Peyer's patch (tissue), 4 donors: ENCODE measurements around the gene ELMO1. TPM values are rescaled to one million over a fixed set of nuclear protein-coding genes. Genes with fewer than 3 reads are reported as not detected.

Experiments used
- DNase-seq, 3 donors: peaks; one replicate each; pipeline ENCODE4 v3.0.0-alpha.2; 2017 to 2019
- H3K27ac ChIP-seq, 4 donors: fragments of 200-600 bp; sonication (generic); one replicate each; pipeline ENCODE4 v1.5.1; 2016 to 2019
- H3K27me3 ChIP-seq, 2 donors: fragments of 200-600 bp; sonication (generic); one replicate each; pipeline ENCODE4 v1.5.1; 2019
- H3K36me3 ChIP-seq, 3 donors: fragments of 200-600 bp; sonication (generic); one replicate each; pipeline ENCODE4 v1.5.1; 2016 to 2019
- H3K4me1 ChIP-seq, 4 donors: fragments of 200-600 bp; sonication (generic); one replicate each; pipeline ENCODE4 v1.5.1; 2016 to 2019
- H3K4me3 ChIP-seq, 4 donors: fragments of 200-600 bp; sonication (generic); 1 replicate in 3 of 4; 2 replicates in 1 of 4; pipeline ENCODE4 v1.5.1; 2016 to 2019; ENCODE audit warnings: mild to moderate bottlenecking in 1 of 4
- H3K9me3 ChIP-seq, 4 donors: fragments of 200-600 bp; sonication (generic); one replicate each; pipeline ENCODE4 v1.5.1; 2016 to 2019; ENCODE audit warnings: mild to moderate bottlenecking in 1 of 4
- POLR2A ChIP-seq, 2 donors: fragments of 450-650 bp; IDR thresholded peaks; one replicate each; pipeline ENCODE4 v1.5.1; 2017; ENCODE audit warnings: antibody characterized with exemption in 2 of 2, mild to moderate bottlenecking in 2 of 2, moderate library complexity in 2 of 2
- total RNA-seq, 4 donors: library from RNA; depleted of rRNA; stranded (reverse); fragments of >200 nt; gene quantifications; one replicate each; pipeline ENCODE4 v1.1.0, GENCODE V29; 2016
- TF ChIP-seq, protein P1 (sequence below), 6 experiments: fragments of 450-650 bp in 4 of 6; fragments of 200-600 bp in 2 of 6; sonication (generic) in 1 of 6; IDR thresholded peaks; one replicate each; pipeline ENCODE4 v1.5.1; 2017 to 2019; ENCODE audit warnings: antibody characterized with exemption in 6 of 6, mild to moderate bottlenecking in 3 of 6, moderate library complexity in 1 of 6

Gene ELMO1
- total RNA-seq, 4 donors from 2014 or later, result 43.1 to 381 (median 72.2) TPM

DNA sequence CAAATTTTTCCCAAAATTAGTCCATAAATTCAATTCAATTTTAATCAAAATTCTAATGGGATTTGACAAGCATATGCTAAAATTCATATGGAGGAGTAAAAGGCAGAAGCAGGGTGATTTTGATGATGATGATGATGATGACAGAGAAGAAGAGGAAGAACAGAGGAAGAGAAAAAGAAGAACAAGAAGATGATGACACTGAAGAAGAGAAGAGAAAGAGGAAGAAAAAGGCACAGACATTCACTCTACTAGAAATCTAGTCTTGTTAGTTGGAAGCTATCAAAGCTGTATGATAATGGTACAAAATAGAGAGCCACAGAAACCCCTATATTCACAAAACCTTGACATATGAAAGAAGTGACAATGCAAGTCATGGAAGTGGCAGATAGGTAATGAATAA, 157.9 kb downstream of the ELMO1 start:
- no peak for DNase-seq
- no peak for TF ChIP-seq POLR2A (IDR thresholded peaks at IDR 0.05)
- TF ChIP-seq, protein P1, sequence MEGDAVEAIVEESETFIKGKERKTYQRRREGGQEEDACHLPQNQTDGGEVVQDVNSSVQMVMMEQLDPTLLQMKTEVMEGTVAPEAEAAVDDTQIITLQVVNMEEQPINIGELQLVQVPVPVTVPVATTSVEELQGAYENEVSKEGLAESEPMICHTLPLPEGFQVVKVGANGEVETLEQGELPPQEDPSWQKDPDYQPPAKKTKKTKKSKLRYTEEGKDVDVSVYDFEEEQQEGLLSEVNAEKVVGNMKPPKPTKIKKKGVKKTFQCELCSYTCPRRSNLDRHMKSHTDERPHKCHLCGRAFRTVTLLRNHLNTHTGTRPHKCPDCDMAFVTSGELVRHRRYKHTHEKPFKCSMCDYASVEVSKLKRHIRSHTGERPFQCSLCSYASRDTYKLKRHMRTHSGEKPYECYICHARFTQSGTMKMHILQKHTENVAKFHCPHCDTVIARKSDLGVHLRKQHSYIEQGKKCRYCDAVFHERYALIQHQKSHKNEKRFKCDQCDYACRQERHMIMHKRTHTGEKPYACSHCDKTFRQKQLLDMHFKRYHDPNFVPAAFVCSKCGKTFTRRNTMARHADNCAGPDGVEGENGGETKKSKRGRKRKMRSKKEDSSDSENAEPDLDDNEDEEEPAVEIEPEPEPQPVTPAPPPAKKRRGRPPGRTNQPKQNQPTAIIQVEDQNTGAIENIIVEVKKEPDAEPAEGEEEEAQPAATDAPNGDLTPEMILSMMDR (IDR thresholded peaks at IDR 0.05), result no peak
- Histone ChIP-seq H3K36me3 (no peaks in the 10 kb centered on the region), H3K9me3 (no peaks in the 10 kb centered on the region), H3K4me3 (no peak overlapping the region), H3K27me3 (no peaks in the 10 kb centered on the region), H3K27ac (no peak overlapping the region), H3K4me1 (peaks cover 0 to 17% (median 10%) of the 10 kb centered on the region in 4 donors)

DNA sequence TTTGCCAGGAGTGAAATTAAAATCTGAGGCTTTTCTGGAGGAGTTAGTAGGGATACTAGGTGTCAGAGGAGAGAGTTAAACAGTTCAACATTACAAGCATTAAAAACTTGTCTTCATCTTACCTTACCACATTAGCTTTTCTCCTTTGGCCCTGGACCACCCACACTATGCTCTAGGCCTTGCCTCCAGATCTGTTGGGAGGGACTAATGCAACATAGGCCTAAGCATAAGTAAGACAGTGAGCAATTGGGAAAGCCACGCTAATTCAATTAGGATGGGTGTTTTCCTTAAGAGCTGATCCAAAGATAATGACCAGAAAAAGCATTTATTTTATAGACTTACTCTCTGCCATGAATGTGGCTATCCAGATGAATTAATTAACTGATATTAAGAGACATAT, 158.9 kb downstream of the ELMO1 start:
- peaks cover 0 to 23% (median 17%) of the 10 kb centered on the region in 4 donors for H3K4me1 ChIP-seq
- no peaks in the 10 kb centered on the region for H3K36me3 ChIP-seq
- DNase-seq, result no peak
- H3K27me3 ChIP-seq, result no peaks in the 10 kb centered on the region
- no peak for TF ChIP-seq POLR2A (IDR thresholded peaks at IDR 0.05)
- TF ChIP-seq, protein P1 (IDR thresholded peaks at IDR 0.05), result no peak
- no peak overlapping the region for H3K27ac ChIP-seq
- no peaks in the 10 kb centered on the region for H3K9me3 ChIP-seq
- no peak overlapping the region for H3K4me3 ChIP-seq

DNA sequence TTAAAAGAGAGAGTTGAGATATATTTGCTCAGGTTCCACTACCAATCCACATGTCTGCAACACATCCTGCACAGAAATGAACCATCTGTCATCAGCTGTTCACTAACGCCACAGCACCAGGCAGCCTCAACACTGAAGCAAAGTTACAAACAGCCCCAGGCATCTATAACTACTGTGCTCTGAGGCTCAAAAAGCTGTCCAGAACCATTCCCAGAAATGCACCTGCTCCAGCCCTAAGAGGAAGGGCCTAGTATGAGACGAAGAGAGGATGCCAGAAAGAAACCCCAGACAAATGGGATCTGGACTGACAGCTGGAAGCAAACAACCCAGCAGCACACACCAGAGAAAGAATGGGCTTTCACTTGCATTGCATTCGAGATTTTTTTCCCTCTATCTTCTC, 159.3 kb downstream of the ELMO1 start:
- H3K4me3 ChIP-seq, result no peak overlapping the region

DNA sequence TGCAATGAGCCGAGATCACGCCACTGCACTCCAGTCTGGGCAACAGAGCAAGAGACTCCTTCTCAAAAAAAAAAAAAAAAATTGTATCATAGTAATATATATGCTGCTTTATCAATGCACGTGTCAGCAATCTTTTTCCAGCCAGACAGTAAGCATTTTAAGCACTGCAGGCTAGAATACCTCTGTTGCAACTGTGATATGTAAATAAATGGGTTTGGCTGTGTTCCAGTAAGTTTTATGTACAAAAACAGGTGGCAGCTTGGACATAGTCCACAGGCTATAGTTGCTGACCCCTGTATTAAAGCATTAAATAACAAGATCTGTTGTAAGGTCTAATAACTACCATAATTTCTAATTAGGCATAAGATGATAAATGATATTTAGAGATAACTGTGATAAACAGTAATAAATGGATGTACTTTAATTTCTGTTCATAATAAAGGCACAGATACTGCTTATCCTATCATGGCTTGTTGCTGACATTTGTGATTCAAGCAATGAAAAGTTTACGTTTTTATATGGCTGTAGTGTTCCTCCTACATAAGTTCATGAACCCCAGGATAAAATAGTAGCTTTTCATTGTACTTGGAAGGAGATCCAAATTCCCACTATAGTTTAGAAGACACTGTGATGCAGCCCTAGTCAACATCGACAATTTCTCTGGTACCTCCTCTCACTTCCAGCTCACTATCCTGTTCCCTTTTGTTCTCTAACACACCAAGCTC, 161.4 kb downstream of the ELMO1 start:
- Histone ChIP-seq H3K27ac (peak overlapping the region in 1 of 4 donors; percentile 13), H3K4me3 (no peak overlapping the region), H3K36me3 (no peaks in the 10 kb centered on the region), H3K4me1 (peaks cover 0 to 26% (median 18%) of the 10 kb centered on the region in 4 donors), H3K27me3 (no peaks in the 10 kb centered on the region), H3K9me3 (no peaks in the 10 kb centered on the region)
- no peak for DNase-seq
- TF ChIP-seq, protein P1 (IDR thresholded peaks at IDR 0.05), result no peak
- no peak for TF ChIP-seq POLR2A (IDR thresholded peaks at IDR 0.05)

More for the DNA sequence above, 159.3 kb downstream of the ELMO1 start:
- TF ChIP-seq, protein P1 (IDR thresholded peaks at IDR 0.05), result no peak
- TF ChIP-seq POLR2A (IDR thresholded peaks at IDR 0.05), result no peak
- DNase-seq, result no peak
- Histone ChIP-seq H3K4me1 (peaks cover 0 to 24% (median 18%) of the 10 kb centered on the region in 4 donors), H3K27me3 (no peaks in the 10 kb centered on the region), H3K36me3 (no peaks in the 10 kb centered on the region), H3K27ac (no peak overlapping the region), H3K9me3 (no peaks in the 10 kb centered on the region)

DNA sequence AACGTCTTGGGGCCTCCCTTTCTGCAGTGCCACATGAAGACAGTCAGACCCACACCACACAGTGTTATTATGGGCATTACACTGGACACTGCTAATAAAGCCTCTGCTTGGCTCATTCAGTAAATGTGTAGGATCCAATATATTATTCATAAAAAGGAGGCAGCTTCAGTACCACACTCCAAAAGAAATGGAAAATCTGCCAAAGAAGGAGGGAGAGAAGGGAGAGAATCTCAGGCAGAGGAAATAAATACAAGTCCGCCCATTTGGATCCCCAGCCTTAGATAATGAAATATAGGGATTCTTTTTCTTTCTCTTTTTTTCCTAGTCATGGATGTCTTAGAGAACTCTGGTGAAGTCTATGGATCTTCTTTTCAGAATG, 162.2 kb downstream of the ELMO1 start:
- H3K9me3 ChIP-seq, result no peaks in the 10 kb centered on the region
- peaks cover 0 to 26% (median 18%) of the 10 kb centered on the region in 4 donors for H3K4me1 ChIP-seq
- H3K36me3 ChIP-seq, result no peaks in the 10 kb centered on the region
- TF ChIP-seq POLR2A (IDR thresholded peaks at IDR 0.05), result no peak
- TF ChIP-seq, protein P1 (IDR thresholded peaks at IDR 0.05), result no peak
- no peak overlapping the region for H3K4me3 ChIP-seq
- no peak overlapping the region for H3K27ac ChIP-seq
- DNase-seq, result no peak
- H3K27me3 ChIP-seq, result no peaks in the 10 kb centered on the region
